Activated CD8-positive, alpha-beta T cell treated with anti-CD3 and anti-CD28 coated beads for 36 hours (primary cell): Measurements from ENCODE around the gene MLN. TPM values are rescaled to one million over a fixed set of nuclear protein-coding genes. Genes with fewer than 3 reads are reported as not detected.

Experiments
- ATAC-seq: fragments of 200-7000 bp; cut with Tn5 transposase; one replicate; pipeline ENCODE4 v1.10.0; 2021; ENCODE audit warnings: mild to moderate bottlenecking, moderate library complexity
- CTCF ChIA-PET: fragments of 350-600 bp; sonication (Branson Sonifier 250); formaldehyde crosslinking; loops from one replicate; lab custom pipeline; 2021; ENCODE audit warnings: antibody characterized with exemption; lab: Charles Lee
- POLR2A ChIA-PET: fragments of 350-600 bp; sonication (Branson Sonifier 250); formaldehyde crosslinking; loops from one replicate; lab custom pipeline; 2021; ENCODE audit warnings: antibody characterized with exemption; lab: Charles Lee
- DNase-seq: peaks from one replicate; pipeline ENCODE4 v3.0.0-alpha.2; 2020
- H3K27ac Mint-ChIP-seq: one replicate; pipeline ENCODE4 v1.8.0; 2021; ENCODE audit warnings: mild to moderate bottlenecking, mixed read lengths
- H3K27me3 Mint-ChIP-seq: one replicate; pipeline ENCODE4 v1.8.0; 2021; ENCODE audit warnings: mixed read lengths
- H3K36me3 Mint-ChIP-seq: one replicate; pipeline ENCODE4 v1.8.0; 2021; ENCODE audit warnings: low read depth, mixed read lengths
- H3K4me1 Mint-ChIP-seq: one replicate; pipeline ENCODE4 v1.8.0; 2021; ENCODE audit warnings: low read depth, mixed read lengths
- H3K4me3 Mint-ChIP-seq: one replicate; pipeline ENCODE4 v1.8.0; 2021; ENCODE audit warnings: mild to moderate bottlenecking, moderate library complexity, mixed read lengths
- H3K9me3 Mint-ChIP-seq: one replicate; pipeline ENCODE4 v1.8.0; 2021; ENCODE audit warnings: mixed read lengths
- intact Hi-C: fragments of 100-400 bp; cut with micrococcal nuclease; formaldehyde crosslinking; loops from one replicate; pipeline ENCODE4 v1.10.0; 2022
- total RNA-seq, 2 experiments: library from RNA; stranded (reverse); gene quantifications; one replicate each; pipeline ENCODE4 v1.2.3, GENCODE V29; 2021
- TF ChIP-seq, protein P1 (sequence below): fragments of 200-600 bp; IDR thresholded peaks from one replicate; pipeline ENCODE4 v1.8.0; 2022; ENCODE audit warnings: antibody characterized with exemption, mild to moderate bottlenecking

MLN gene
- total RNA-seq, 2 experiments from 2014 or later = not detected

DNA sequence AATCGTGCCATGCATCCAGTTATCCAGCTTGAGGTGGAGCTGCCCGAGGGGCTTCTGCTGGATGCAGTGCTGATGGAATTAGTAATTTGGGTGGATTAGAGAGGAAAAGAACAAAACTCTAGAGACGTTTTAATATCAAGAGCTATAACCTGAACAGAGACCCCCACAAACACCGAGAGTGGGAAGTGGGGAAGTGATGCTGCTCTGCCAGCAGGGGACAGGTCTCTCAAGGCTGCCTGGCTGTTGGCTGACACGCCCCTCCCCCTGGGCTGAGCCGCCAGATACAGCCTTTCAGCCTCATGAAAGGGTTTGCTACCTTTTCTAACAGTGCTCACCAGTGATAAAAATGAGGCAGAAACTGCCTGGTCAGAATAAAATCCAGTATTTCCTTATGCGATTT, 24.5 kb downstream of the MLN start:
- no peaks in the 10 kb centered on the region for H3K9me3 Mint-ChIP-seq
- H3K27ac Mint-ChIP-seq = no peak overlapping the region
- no peak overlapping the region for H3K4me3 Mint-ChIP-seq
- no peak for DNase-seq
- POLR2A ChIA-PET = interaction anchor here (1.2 to 2.8 kb wide), 2 partner anchors 8 kb away, joined by 3 to 15 read pairs; partner anchors contain the start of gene LEMD2
- peaks cover 59% of the 10 kb centered on the region for H3K36me3 Mint-ChIP-seq
- intact Hi-C loops = no loop called here
- TF ChIP-seq, protein P1, sequence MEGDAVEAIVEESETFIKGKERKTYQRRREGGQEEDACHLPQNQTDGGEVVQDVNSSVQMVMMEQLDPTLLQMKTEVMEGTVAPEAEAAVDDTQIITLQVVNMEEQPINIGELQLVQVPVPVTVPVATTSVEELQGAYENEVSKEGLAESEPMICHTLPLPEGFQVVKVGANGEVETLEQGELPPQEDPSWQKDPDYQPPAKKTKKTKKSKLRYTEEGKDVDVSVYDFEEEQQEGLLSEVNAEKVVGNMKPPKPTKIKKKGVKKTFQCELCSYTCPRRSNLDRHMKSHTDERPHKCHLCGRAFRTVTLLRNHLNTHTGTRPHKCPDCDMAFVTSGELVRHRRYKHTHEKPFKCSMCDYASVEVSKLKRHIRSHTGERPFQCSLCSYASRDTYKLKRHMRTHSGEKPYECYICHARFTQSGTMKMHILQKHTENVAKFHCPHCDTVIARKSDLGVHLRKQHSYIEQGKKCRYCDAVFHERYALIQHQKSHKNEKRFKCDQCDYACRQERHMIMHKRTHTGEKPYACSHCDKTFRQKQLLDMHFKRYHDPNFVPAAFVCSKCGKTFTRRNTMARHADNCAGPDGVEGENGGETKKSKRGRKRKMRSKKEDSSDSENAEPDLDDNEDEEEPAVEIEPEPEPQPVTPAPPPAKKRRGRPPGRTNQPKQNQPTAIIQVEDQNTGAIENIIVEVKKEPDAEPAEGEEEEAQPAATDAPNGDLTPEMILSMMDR = no peak
- CTCF ChIA-PET = interaction anchor here (1.1 to 5.2 kb wide), 5 partner anchors 8 to 249 kb away, joined by 3 to 26 read pairs (median 4); no protein-coding TSS in a partner anchor
- no peak for ATAC-seq
- peaks cover 5% of the 10 kb centered on the region for H3K4me1 Mint-ChIP-seq
- H3K27me3 Mint-ChIP-seq = no peaks in the 10 kb centered on the region

DNA sequence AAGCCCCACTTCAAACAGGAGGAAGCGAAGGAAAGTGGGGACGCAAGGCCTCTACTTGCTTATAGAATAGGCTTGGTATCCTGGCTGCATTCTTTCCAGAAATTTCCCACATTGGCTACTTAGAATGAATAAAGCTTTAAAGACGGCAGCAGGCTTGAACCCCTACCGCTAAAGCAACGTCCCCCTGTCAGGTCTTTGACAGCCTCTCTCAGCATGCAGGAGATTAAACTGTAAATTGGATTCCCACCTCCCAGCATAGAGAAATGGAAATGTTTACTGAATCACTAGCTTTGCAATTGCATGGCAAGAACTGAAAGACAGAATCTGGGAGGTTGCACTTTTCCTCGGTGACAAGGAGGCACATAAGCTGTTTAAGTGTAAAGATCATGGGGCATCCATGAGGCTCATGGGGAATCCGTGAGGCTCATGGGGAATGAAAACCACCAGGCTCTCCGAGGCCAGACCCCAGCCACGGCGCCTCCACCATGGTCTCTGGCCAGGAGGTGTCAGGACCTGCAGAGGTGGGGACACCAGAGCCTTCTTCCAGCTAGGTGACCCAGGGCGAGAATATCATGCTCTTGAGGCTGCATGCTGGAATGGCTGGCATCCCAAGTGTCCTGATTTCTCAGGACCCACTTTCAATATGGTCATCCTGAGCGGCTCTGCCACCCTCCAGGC, 25.2 kb downstream of the MLN start:
- peaks cover 52% of the 10 kb centered on the region for H3K36me3 Mint-ChIP-seq

DNA sequence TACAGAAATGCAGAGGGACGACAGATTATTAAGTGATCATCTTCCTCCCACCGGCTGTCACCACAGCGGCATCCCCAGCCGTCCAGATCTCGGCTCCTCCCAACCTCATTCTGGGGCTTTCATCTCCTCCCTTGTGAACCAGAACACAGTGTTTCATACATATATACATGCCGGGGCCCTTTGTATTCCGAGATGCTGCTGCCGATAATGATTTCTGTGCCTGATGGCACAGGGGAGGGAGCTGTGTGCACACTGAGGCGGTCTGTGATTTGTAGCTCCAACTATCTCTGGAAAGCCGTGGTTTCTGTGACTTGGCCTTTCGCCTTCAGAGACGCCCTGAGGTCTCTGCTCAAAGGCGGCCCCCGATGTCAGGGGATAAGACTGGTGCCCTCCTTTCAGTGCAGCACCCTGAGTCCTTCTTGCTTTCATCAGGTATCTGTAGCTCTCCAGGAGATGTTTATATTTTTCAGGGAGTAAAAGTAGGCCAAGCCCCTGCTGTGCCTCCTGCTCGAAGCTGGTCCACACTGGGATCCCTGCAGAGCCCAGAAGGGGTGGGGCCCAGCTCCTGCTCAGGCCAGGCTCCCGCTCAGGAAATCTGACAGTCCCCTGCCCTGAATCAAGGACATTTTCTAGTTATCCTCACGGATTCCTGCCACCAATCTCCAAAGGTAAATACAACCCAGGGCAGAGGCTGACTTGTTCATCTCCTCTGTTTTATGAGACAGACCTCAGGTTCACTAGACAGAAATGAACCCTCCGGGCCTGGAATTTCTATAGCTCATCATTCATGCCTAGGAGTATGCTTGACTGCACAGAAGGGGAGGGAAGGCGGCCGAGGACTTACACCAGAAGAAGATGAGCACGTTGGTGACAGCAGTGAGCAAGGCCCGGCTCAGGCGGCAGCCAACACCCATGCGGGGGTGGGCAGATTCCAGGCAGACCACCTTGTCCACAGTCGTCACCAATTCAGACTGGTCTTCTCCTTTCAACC, 26.1 kb downstream of the MLN start:
- no peak overlapping the region for H3K27ac Mint-ChIP-seq
- TF ChIP-seq, protein P1 = no peak
- no peak for ATAC-seq
- peaks cover 49% of the 10 kb centered on the region for H3K36me3 Mint-ChIP-seq
- DNase-seq = no peak
- intact Hi-C loops = no loop called here
- H3K9me3 Mint-ChIP-seq = no peaks in the 10 kb centered on the region
- CTCF ChIA-PET = interaction anchor here (0.6 to 1.4 kb wide), 6 partner anchors 9 to 250 kb away, joined by 3 to 5 read pairs (median 4); no protein-coding TSS in a partner anchor
- H3K4me1 Mint-ChIP-seq = no peaks in the 10 kb centered on the region
- POLR2A ChIA-PET = interaction anchor here (2.8 kb wide), 1 partner anchor 10 kb away, joined by 15 read pairs; the partner anchor contains the start of gene LEMD2
- H3K27me3 Mint-ChIP-seq = no peaks in the 10 kb centered on the region
- no peak overlapping the region for H3K4me3 Mint-ChIP-seq

More for the DNA sequence above, 25.2 kb downstream of the MLN start:
- no peak overlapping the region for H3K27ac Mint-ChIP-seq
- H3K9me3 Mint-ChIP-seq = no peaks in the 10 kb centered on the region
- H3K27me3 Mint-ChIP-seq = no peaks in the 10 kb centered on the region
- ATAC-seq (no peak), DNase-seq (no peak)
- H3K4me3 Mint-ChIP-seq = no peak overlapping the region
- TF ChIP-seq, protein P1 = no peak
- intact Hi-C loops = no loop called here
- ChIA-PET CTCF (interaction anchor here (0.6 to 5.2 kb wide), 8 partner anchors 7 to 249 kb away, joined by 3 to 26 read pairs (median 3); no protein-coding TSS in a partner anchor), POLR2A (interaction anchor here (2.8 kb wide), 1 partner anchor 9 kb away, joined by 15 read pairs; the partner anchor contains the start of gene LEMD2)
- no peaks in the 10 kb centered on the region for H3K4me1 Mint-ChIP-seq

DNA sequence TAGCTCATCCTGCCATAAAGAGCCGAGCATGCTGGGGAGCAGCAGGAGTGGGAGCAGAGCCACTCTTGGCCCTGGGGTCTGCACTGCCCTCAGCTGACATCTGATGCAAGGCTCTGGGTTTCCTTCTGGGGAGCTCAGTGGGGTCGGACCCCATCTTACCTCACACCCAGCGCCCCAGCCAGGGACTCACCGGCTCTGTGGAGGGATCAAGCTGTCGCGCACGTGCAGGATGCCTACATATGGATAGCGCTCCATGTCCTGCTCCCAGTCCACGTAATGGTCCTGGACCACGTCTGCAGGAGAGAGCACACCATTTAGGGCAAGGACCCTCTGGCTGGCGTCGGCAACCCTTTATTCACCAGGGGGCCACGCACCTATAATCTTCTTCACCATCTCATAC, 27.0 kb downstream of the MLN start:
- DNase-seq (no peak), ATAC-seq (no peak)
- POLR2A ChIA-PET = interaction anchor here (0.5 to 1.4 kb wide), 2 partner anchors 11 to 104 kb away, joined by 3 to 5 read pairs; no protein-coding TSS in a partner anchor
- TF ChIP-seq, protein P1 = no peak
- Mint-ChIP-seq H3K27ac (no peak overlapping the region), H3K4me3 (no peak overlapping the region), H3K27me3 (no peaks in the 10 kb centered on the region), H3K36me3 (peaks cover 46% of the 10 kb centered on the region), H3K9me3 (no peaks in the 10 kb centered on the region), H3K4me1 (peaks cover 5% of the 10 kb centered on the region)
- intact Hi-C loops = no loop called here
- CTCF ChIA-PET = interaction anchor here (1.4 kb wide), 1 partner anchor 9 kb away, joined by 5 read pairs; no protein-coding TSS in a partner anchor
